ENCODE data around the gene PRPF8. TPM values are rescaled to one million over a fixed set of nuclear protein-coding genes. Genes with fewer than 3 reads are reported as not detected.

PRPF8 gene
- total RNA-seq = 110 and 129 TPM in 2 replicates

GRCh38 chr17:1684378-1685189 lies at the start of gene PRPF8:
Gene PRPF8, minus strand, starts transcription at chr17:1684867. Its CDS starts 296 bp downstream, at chr17:1684571.

GRCh38 chr17:1724351-1724868 lies 39.7 kb upstream of the PRPF8 start, which contains the start of gene WDR81:
Gene WDR81, plus strand, starts transcription at chr17:1724704. Its CDS starts 256 bp downstream, at chr17:1724960.

GRCh38 chr17:1709971-1710806 lies 25.5 kb upstream of the PRPF8 start, which contains the start of gene TLCD2:
Gene TLCD2, minus strand, starts transcription at chr17:1710377. Its CDS starts 135 bp downstream, at chr17:1710242.

GRCh38 chr17:1649844-1650501 lies 34.7 kb downstream of the PRPF8 start, which contains the start of gene RILP:
Gene RILP, minus strand, starts transcription at chr17:1649866. Its CDS starts 62 bp downstream, at chr17:1649804.

GRCh38 chr17:1645207-1646171 lies 39.2 kb downstream of the PRPF8 start, which contains the start of gene SCARF1:
Gene SCARF1, minus strand, starts transcription at chr17:1645732. Its CDS starts 35 bp downstream, at chr17:1645697.

GRCh38 chr17:1627982-1628855 lies 56.4 kb downstream of the PRPF8 start, which contains the start of gene SLC43A2:
Gene SLC43A2, minus strand, starts transcription at chr17:1628834. Its CDS starts 960 bp downstream, at chr17:1627874.

Other genes starting within 250 kb of the PRPF8 start
- gene CRK, start 228.6 kb downstream of the PRPF8 start, total RNA-seq = 69.3 and 76.5 TPM in 2 replicates
- 95.3 and 137 TPM in 2 replicates for gene MYO1C, start 192.2 kb downstream of the PRPF8 start, total RNA-seq
- gene INPP5K, start 168.3 kb downstream of the PRPF8 start, total RNA-seq = 16.0 and 37.3 TPM in 2 replicates
- gene PITPNA, start 122.1 kb downstream of the PRPF8 start, total RNA-seq = 21.1 and 32.9 TPM in 2 replicates
- gene SLC43A2, start 56.0 kb downstream of the PRPF8 start, total RNA-seq = 9.1 and 14.0 TPM in 2 replicates
- 0.16 TPM in 1 of 2 replicates, not detected in the other for gene SCARF1, start 39.1 kb downstream of the PRPF8 start, total RNA-seq
- 7.9 and 11.1 TPM in 2 replicates for gene RILP, start 35.0 kb downstream of the PRPF8 start, total RNA-seq
- gene TLCD2, start 25.5 kb upstream of the PRPF8 start, total RNA-seq = 0.99 and 1.2 TPM in 2 replicates
- 8.8 and 12.7 TPM in 2 replicates for gene WDR81, start 39.8 kb upstream of the PRPF8 start, total RNA-seq
- 0.08 and 0.70 TPM in 2 replicates for gene SERPINF2, start 58.0 kb upstream of the PRPF8 start, total RNA-seq
- gene SERPINF1, start 77.2 kb upstream of the PRPF8 start, total RNA-seq = 2.7 and 5.2 TPM in 2 replicates
- 4.7 and 6.3 TPM in 2 replicates for gene SMYD4, start 145.0 kb upstream of the PRPF8 start, total RNA-seq
- gene RPA1, start 145.1 kb upstream of the PRPF8 start, total RNA-seq = 20.1 and 27.5 TPM in 2 replicates

Data from hair follicular keratinocyte (primary cell).